Fibroblast of skin of left biceps (primary cell): ENCODE data around the gene MID1.
A peak's percentile ranks its signal among the peaks of the same experiment; 100 is the strongest.

ENCODE experiments used
- DNase-seq, 2 experiments: peaks; one replicate each; pipeline ENCODE4 v3.0.0-alpha.2; 2013; ENCODE audit warnings: low read depth in 2 of 2

Gene MID1

GRCh38 chrX:10495677-10496076 lies 124.7 kb downstream of the MID1 start:
- no peak for DNase-seq

GRCh38 chrX:10492250-10492649 lies 128.1 kb downstream of the MID1 start:
- no peak for DNase-seq

- peak in 1 of 2 experiments; percentile 37 for DNase-seq
These were observed 134.0 kb downstream of the MID1 start for GRCh38 chrX:10486373-10486772.

- DNase-seq = no peak
These were observed 135.1 kb downstream of the MID1 start for GRCh38 chrX:10485326-10485725.

GRCh38 chrX:10484683-10485247 lies 135.6 kb downstream of the MID1 start:
- DNase-seq = no peak

- DNase-seq = no peak
These were observed 137.1 kb downstream of the MID1 start for GRCh38 chrX:10483191-10483831.

GRCh38 chrX:10482708-10483107 lies 137.7 kb downstream of the MID1 start:
- DNase-seq = no peak

- no peak for DNase-seq
These were observed 138.1 kb downstream of the MID1 start for GRCh38 chrX:10482261-10482660.

GRCh38 chrX:10480861-10481260 lies 139.5 kb downstream of the MID1 start:
- DNase-seq = no peak

GRCh38 chrX:10479508-10479907 lies 140.9 kb downstream of the MID1 start:
- DNase-seq = no peak

- no peak for DNase-seq
These were observed 142.9 kb downstream of the MID1 start for GRCh38 chrX:10477525-10477924.

- no peak for DNase-seq
These were observed 145.3 kb downstream of the MID1 start for GRCh38 chrX:10474913-10475568.

GRCh38 chrX:10474510-10474909 lies 145.9 kb downstream of the MID1 start:
- DNase-seq = no peak

GRCh38 chrX:10471418-10471817 lies 149.0 kb downstream of the MID1 start:
- no peak for DNase-seq

- DNase-seq = no peak
These were observed 150.4 kb downstream of the MID1 start for GRCh38 chrX:10470009-10470408.

GRCh38 chrX:10467793-10468192 lies 152.6 kb downstream of the MID1 start:
- DNase-seq = peak; percentile 18 to 31

GRCh38 chrX:10465254-10465653 lies 155.1 kb downstream of the MID1 start:
- DNase-seq = no peak

GRCh38 chrX:10457092-10457491 lies 163.3 kb downstream of the MID1 start:
- DNase-seq = no peak

- DNase-seq = no peak
These were observed 166.4 kb downstream of the MID1 start for GRCh38 chrX:10453945-10454344.

- DNase-seq = no peak
These were observed 169.4 kb downstream of the MID1 start for GRCh38 chrX:10450959-10451355.

- peak; percentile 75 to 78 for DNase-seq
These were observed 170.0 kb downstream of the MID1 start for GRCh38 chrX:10450229-10450958.

- peak in 1 of 2 experiments; percentile 31 for DNase-seq
These were observed 172.7 kb downstream of the MID1 start for GRCh38 chrX:10447564-10448214.
